RWPE2 (cell line): ENCODE measurements around the gene KRTAP10-6.
A peak's percentile ranks its signal among the peaks of the same experiment; 100 is the strongest.

Source experiments
- ATAC-seq: fragments of 200-7000 bp; cut with Tn5 transposase; 3 replicates; pipeline ENCODE4 v1.9.1; 2021; ENCODE audit warnings: low read depth
- DNase-seq: peaks from one replicate; pipeline ENCODE4 v3.0.0-alpha.2; 2020; ENCODE audit warnings: low spot score
- H3K27ac ChIP-seq: fragments of 450-650 bp; 2 replicates; pipeline ENCODE4 v1.5.1; 2017; ENCODE audit warnings: mild to moderate bottlenecking; ENCODE audit not compliant: poor library complexity, severe bottlenecking
- H3K27me3 ChIP-seq: fragments of 250-450 bp; sonication (Bioruptor Pico); 2 replicates; pipeline ENCODE4 v1.5.1; 2021; ENCODE audit warnings: mild to moderate bottlenecking, moderate library complexity; ENCODE audit not compliant: insufficient read depth, poor library complexity, severe bottlenecking
- H3K36me3 ChIP-seq: fragments of 250-450 bp; sonication (Bioruptor Pico); 2 replicates; pipeline ENCODE4 v1.5.1; 2020; ENCODE audit warnings: low read depth, mild to moderate bottlenecking, moderate library complexity
- H3K4me1 ChIP-seq: fragments of 250-450 bp; sonication (Bioruptor Pico); 2 replicates; pipeline ENCODE4 v1.5.1; 2021; ENCODE audit warnings: mild to moderate bottlenecking, moderate library complexity; ENCODE audit not compliant: insufficient read depth, poor library complexity, severe bottlenecking
- H3K4me3 ChIP-seq: fragments of 250-450 bp; sonication (Bioruptor Pico); 2 replicates; pipeline ENCODE4 v1.5.1; 2021; ENCODE audit warnings: mild to moderate bottlenecking, moderate library complexity; ENCODE audit not compliant: severe bottlenecking
- H3K9me3 ChIP-seq: fragments of 250-450 bp; sonication (Bioruptor Pico); 2 replicates; pipeline ENCODE4 v1.5.1; 2021; ENCODE audit warnings: mild to moderate bottlenecking, moderate library complexity; ENCODE audit not compliant: severe bottlenecking
- CTCF ChIP-seq: fragments of 450-650 bp; IDR thresholded peaks from one replicate; pipeline ENCODE4 v1.5.1; 2017; ENCODE audit warnings: mild to moderate bottlenecking, moderate library complexity; ENCODE audit not compliant: poor library complexity, severe bottlenecking

Gene KRTAP10-6

DNA sequence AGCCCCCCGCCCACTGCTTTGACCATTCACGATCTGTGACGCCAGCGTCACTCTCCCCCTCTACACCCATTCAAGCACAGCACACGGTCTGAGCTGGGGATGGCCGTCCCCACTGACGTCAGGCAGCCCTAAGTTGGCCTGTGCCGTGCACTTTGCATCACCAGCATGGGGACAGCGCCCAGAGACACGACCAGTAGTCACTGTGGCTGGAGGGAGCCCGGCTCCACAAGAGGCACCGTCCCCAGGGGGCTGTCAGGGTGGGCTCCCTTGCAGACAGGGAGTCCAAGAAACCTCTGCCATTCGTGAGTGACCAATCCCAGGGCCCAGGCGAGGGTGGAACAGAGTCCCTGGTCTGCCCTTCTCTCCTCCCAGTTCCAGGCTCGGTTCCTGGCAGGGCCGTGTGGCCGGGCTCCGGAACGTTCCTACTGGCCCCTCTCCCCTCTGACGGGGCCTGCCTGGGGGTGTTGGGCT is 21.9 kb upstream of the KRTAP10-6 start:
- ATAC-seq (no peak), DNase-seq (peak; percentile 23)
- TF ChIP-seq CTCF = no peak
- Histone ChIP-seq H3K4me1 (no peaks in the 10 kb centered on the region), H3K27ac (no peak overlapping the region), H3K4me3 (no peak overlapping the region), H3K9me3 (no peaks in the 10 kb centered on the region), H3K36me3 (no peaks in the 10 kb centered on the region), H3K27me3 (peaks cover 21% of the 10 kb centered on the region)

DNA sequence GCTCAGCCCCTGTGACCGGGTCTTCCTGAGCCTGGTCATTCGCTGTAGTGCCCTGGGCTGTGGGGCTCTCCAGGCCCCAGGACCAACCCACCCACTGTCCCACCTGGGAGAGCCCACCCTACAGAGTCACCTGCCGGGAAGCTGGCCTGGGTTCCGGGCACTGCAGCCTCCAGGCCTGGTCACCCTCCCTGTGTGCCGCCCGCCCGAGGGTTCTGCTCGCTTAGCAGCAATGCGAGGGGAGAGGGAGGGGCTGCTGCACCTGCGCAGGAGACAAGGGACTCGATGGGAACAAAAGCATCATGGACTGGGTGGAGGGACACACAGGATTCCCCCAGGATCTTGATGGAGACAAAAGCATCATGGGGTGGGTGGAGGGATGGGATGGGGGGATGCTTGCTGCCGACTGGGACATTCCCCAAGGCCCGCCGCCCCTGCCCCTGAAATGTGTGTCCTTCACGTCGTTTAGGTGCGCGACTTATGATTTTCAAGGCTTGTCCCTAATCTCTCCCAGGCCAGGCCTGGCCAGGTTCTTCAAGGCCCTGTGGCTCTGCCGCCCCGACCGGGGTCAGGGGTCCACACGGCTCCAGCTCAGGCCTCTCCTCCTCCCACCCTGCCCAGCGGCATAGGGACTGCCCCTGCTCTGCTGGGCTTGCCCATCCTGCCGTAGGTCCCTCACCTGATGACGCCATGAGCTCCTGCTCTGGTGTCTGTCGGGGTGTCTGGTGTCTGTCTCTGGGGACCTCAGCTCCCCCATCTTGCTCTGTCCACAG is 21.3 kb upstream of the KRTAP10-6 start:
- Histone ChIP-seq H3K27me3 (peaks cover 21% of the 10 kb centered on the region), H3K9me3 (no peaks in the 10 kb centered on the region), H3K27ac (no peak overlapping the region), H3K36me3 (no peaks in the 10 kb centered on the region), H3K4me1 (no peaks in the 10 kb centered on the region), H3K4me3 (no peak overlapping the region)
- DNase-seq (peak; percentile 27), ATAC-seq (no peak)
- TF ChIP-seq CTCF = no peak

GRCh38 chr21:44612669-44613229 is 20.4 kb upstream of the KRTAP10-6 start:
- no peak for ATAC-seq
- peaks cover 21% of the 10 kb centered on the region for H3K27me3 ChIP-seq
- no peak for TF ChIP-seq CTCF

GRCh38 chr21:44612029-44612486 is 19.8 kb upstream of the KRTAP10-6 start, which contains the start of gene KRTAP10-8:
TSS of gene KRTAP10-8 (plus strand) at chr21:44612079. CDS start at chr21:44612101, 22 bp downstream.
- Histone ChIP-seq H3K9me3 (no peaks in the 10 kb centered on the region), H3K27me3 (peaks cover 21% of the 10 kb centered on the region), H3K27ac (no peak within 1 kb of the TSS), H3K4me1 (no peaks in the 10 kb centered on the region), H3K36me3 (no peaks in the 10 kb centered on the region), H3K4me3 (no peak within 1 kb of the TSS)
- no peak for TF ChIP-seq CTCF
- no peak for ATAC-seq
- DNase-seq = peak; percentile 38

More at GRCh38 chr21:44612669-44613229, 20.4 kb upstream of the KRTAP10-6 start:
- peak; percentile 50 for DNase-seq
- Histone ChIP-seq H3K36me3 (no peaks in the 10 kb centered on the region), H3K9me3 (no peaks in the 10 kb centered on the region), H3K4me1 (no peaks in the 10 kb centered on the region), H3K27ac (no peak overlapping the region), H3K4me3 (no peak overlapping the region)
